ENCODE results near the gene SNX30. TPM values are rescaled to one million over a fixed set of nuclear protein-coding genes. Genes with fewer than 3 reads are reported as not detected.

Gene SNX30, protein sequence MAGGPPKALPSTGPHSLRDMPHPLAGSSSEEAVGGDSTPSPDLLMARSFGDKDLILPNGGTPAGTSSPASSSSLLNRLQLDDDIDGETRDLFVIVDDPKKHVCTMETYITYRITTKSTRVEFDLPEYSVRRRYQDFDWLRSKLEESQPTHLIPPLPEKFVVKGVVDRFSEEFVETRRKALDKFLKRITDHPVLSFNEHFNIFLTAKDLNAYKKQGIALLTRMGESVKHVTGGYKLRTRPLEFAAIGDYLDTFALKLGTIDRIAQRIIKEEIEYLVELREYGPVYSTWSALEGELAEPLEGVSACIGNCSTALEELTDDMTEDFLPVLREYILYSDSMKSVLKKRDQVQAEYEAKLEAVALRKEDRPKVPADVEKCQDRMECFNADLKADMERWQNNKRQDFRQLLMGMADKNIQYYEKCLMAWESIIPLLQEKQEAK
- total RNA-seq: 10 to 100 TPM in 2 of 4 donors, 1 to 10 TPM in 2; 6.2 to 18.2 (median 10.4) TPM

DNA sequence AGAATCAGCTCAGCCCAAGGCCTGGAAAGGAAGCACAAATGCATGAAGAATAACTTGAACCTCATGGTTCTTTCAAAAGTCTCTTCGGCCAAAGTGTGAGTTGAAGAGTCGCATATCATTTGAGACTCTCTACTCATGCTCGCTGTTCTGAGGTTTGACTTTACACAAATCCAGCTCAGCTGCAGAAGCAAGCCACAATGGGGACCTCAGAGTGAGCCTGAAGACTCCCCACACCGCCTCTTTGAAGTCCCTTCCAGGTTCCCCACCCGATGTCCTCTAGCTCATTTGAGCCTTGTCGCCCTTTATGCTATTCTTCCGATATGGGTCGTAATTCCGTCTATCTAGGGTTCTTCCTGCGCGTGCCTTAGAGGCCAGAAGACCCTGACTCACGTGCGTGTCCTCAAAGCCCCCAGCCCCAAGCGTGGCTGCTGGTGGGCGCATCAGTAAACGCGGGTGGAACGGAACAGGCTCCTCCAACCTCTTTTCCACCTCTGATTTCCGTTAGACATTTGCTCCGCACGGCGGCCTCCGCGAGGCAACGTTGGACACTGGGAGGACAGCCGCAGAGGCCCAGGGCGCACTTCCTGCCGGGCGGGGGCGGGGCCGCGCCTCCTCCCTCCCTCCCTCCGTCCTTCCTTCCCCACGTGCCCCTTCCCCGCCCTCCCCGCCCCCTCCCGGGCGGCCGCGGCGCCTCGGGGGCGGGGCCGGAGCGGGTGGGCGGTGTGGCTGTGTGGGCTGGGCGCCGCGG lies at the start of gene SNX30:
SNX30 (plus strand) TSS at position 745 of the 748 bp plus-strand sequence. CDS start 242 bp downstream, outside the sequence.
- 14 to 67% methylated on average over 3 to 16 of the region's 49 CpGs for WGBS, 2 donors (ENCODE audit: low coverage in 1 of 2)
- Histone ChIP-seq H3K4me1 (peaks cover 3 to 51% (median 35%) of the 10 kb centered on the region in 3 donors), H3K9me3 (no peaks in the 10 kb centered on the region), H3K27me3 (no peaks in the 10 kb centered on the region), H3K4me3 (peak within 1 kb of the TSS; percentile 72 to 99), H3K36me3 (no peaks in the 10 kb centered on the region), H3K27ac (peak within 1 kb of the TSS; percentile 62 to 87 (median 80))
- TF ChIP-seq EP300 (IDR thresholded peaks at IDR 0.05): no peak
- TF ChIP-seq POLR2A (IDR thresholded peaks at IDR 0.05): peak; percentile 52 to 77
- TF ChIP-seq POLR2AphosphoS5 (IDR thresholded peaks at IDR 0.05): peak; percentile 95
- TF ChIP-seq, protein P1, sequence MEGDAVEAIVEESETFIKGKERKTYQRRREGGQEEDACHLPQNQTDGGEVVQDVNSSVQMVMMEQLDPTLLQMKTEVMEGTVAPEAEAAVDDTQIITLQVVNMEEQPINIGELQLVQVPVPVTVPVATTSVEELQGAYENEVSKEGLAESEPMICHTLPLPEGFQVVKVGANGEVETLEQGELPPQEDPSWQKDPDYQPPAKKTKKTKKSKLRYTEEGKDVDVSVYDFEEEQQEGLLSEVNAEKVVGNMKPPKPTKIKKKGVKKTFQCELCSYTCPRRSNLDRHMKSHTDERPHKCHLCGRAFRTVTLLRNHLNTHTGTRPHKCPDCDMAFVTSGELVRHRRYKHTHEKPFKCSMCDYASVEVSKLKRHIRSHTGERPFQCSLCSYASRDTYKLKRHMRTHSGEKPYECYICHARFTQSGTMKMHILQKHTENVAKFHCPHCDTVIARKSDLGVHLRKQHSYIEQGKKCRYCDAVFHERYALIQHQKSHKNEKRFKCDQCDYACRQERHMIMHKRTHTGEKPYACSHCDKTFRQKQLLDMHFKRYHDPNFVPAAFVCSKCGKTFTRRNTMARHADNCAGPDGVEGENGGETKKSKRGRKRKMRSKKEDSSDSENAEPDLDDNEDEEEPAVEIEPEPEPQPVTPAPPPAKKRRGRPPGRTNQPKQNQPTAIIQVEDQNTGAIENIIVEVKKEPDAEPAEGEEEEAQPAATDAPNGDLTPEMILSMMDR (IDR thresholded peaks at IDR 0.05): peak in 2 of 4 experiments; percentile 3 to 43
- ATAC-seq: peak; percentile 93

DNA sequence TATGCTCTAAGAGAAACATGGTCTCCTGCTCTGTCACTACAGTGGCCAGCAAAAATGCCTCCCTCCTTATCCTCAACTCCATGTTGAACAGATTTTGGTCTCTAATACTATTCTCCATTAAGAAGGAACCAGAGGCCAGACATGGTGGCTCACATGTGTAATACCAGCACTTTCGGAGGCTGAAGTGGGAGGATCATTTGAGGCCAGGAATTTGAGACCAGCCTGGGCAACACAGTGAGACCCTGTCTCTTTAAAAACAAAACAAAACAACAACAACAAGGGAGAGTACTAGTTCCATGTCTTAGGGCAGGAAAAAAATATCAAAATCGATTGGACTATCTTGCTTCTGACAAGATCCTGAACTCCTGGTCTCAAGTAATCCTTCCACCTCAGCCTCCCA lies 47.3 kb upstream of the SNX30 start:
- Histone ChIP-seq H3K4me1 (no peaks in the 10 kb centered on the region), H3K4me3 (no peak overlapping the region), H3K27ac (no peak overlapping the region), H3K9me3 (no peaks in the 10 kb centered on the region), H3K36me3 (peaks cover 0 to 27% of the 10 kb centered on the region in 2 donors), H3K27me3 (no peaks in the 10 kb centered on the region)
- no peak for TF ChIP-seq POLR2AphosphoS5 (IDR thresholded peaks at IDR 0.05)
- no peak for TF ChIP-seq EP300 (IDR thresholded peaks at IDR 0.05)
- TF ChIP-seq, protein P1 (IDR thresholded peaks at IDR 0.05): no peak
- TF ChIP-seq POLR2A (IDR thresholded peaks at IDR 0.05): no peak
- WGBS, 2 donors (ENCODE audit: low coverage in 1 of 2): 100% methylated on average over 2 of the region's 2 CpGs
- ATAC-seq: no peak

DNA sequence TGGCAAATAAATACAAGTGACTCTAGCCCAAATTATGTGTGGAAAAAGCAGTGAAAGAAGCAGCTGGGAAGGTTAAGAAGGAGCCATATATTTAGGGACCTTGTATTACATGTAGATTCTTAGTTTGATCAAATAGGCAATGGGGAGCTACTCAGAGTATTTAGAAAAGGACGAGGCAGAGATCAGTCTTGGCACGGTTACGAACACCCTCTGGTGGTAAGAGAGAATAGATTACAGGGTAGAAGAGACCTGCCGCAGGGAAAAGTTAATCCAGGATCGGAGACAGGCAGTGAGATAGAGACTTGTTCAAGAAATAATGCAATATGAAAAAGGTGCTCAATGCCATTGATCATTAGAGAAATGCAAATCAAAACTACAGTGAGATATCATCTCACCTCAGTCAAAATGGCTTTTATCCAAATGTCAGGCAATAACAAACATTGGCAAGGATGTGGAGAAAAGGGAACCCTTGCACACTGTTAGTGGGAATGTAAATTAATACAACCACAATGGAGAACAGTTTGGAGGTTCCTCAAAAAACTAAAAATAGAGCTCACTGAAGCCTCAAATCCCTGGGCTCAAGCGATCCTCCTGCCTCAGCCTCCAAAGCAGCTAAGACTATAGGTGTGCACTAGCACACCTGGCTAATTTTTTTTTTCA lies 44.7 kb upstream of the SNX30 start:
- Histone ChIP-seq H3K9me3 (no peaks in the 10 kb centered on the region), H3K4me1 (peaks cover 0 to 11% (median 0%) of the 10 kb centered on the region in 3 donors), H3K27me3 (no peaks in the 10 kb centered on the region), H3K4me3 (no peak overlapping the region), H3K27ac (no peak overlapping the region), H3K36me3 (peaks cover 0 to 8% of the 10 kb centered on the region in 2 donors)
- ATAC-seq: no peak
- 33 to 64% methylated on average over 4 to 6 of the region's 6 CpGs for WGBS, 2 donors (ENCODE audit: low coverage in 1 of 2)
- TF ChIP-seq POLR2AphosphoS5 (IDR thresholded peaks at IDR 0.05) (no peak), POLR2A (IDR thresholded peaks at IDR 0.05) (no peak), EP300 (IDR thresholded peaks at IDR 0.05) (no peak)
- TF ChIP-seq, protein P1 (IDR thresholded peaks at IDR 0.05): peak in 2 of 4 experiments; percentile 14 to 20

DNA sequence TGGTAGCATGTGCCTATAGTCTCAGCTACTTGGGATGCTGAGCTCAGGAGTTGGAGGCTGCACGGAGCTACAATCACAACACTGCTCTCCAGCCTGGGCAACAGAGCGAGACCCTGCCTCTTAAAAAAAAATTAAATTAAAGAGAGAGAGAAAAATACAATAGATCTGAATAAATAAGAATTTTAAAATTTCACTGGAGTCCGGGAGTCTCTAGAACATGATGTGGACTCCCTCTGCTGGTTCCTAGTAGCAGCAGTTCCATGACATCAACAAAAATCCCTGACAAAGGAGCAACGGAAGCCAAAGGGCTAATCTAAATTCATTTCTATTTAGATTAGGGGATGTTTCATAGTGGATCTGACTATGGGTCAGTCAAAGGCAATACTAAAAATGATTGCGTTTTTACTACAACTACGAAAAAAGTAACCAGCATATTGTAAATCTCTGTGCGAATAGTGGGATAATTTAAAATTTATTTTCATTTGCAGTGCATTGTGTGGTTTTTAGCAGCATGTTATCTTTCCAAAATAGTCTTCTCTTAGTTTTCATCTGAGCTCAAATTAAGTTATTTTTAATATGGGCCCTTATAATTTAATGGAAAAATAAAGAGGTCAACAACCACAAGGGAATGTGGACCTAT lies 39.4 kb upstream of the SNX30 start:
- 52 to 64% methylated on average over 7 of the region's 7 CpGs for WGBS, 2 donors (ENCODE audit: low coverage in 1 of 2)
- Histone ChIP-seq H3K27me3 (no peaks in the 10 kb centered on the region), H3K27ac (no peak overlapping the region), H3K4me1 (peaks cover 0 to 21% (median 0%) of the 10 kb centered on the region in 3 donors), H3K9me3 (peaks cover 0 to 5% (median 0%) of the 10 kb centered on the region in 3 donors), H3K4me3 (no peak overlapping the region), H3K36me3 (peaks cover 0 to 27% of the 10 kb centered on the region in 2 donors)
- TF ChIP-seq, protein P1 (IDR thresholded peaks at IDR 0.05): peak in 2 of 4 experiments; percentile 9 to 43
- no peak for TF ChIP-seq EP300 (IDR thresholded peaks at IDR 0.05)
- ATAC-seq: no peak

Measured in gastroesophageal sphincter (tissue), 4 donors.